ENCODE results near the gene C12orf76.
"Not testable (repeated sequence)": the region's sequence is repeated elsewhere in the genome, so short reads cannot be mapped to it uniquely, and the experiment has no call there.

C12orf76 gene

GRCh38 chr12:110080410-110080809 lies 32.1 kb upstream of the C12orf76 start:
- DNase-seq (ENCODE audit: low spot score): no peak
- no peak for TF ChIP-seq CTCF (IDR thresholded peaks at IDR 0.05; ENCODE audit: extremely low read depth, missing control alignments)

- TF ChIP-seq CTCF (IDR thresholded peaks at IDR 0.05; ENCODE audit: extremely low read depth, missing control alignments): no peak
- peak; percentile 71 for DNase-seq (ENCODE audit: low spot score)
Measured at GRCh38 chr12:110079477-110080400, 31.4 kb upstream of the C12orf76 start.

- DNase-seq (ENCODE audit: low spot score): no peak
- TF ChIP-seq CTCF (IDR thresholded peaks at IDR 0.05; ENCODE audit: extremely low read depth, missing control alignments): no peak
Measured at GRCh38 chr12:110077800-110078199, 29.5 kb upstream of the C12orf76 start.

GRCh38 chr12:110075880-110076279 lies 27.6 kb upstream of the C12orf76 start:
- no peak for DNase-seq (ENCODE audit: low spot score)
- no peak for TF ChIP-seq CTCF (IDR thresholded peaks at IDR 0.05; ENCODE audit: extremely low read depth, missing control alignments)

GRCh38 chr12:110074089-110074488 lies 25.8 kb upstream of the C12orf76 start:
- TF ChIP-seq CTCF (IDR thresholded peaks at IDR 0.05; ENCODE audit: extremely low read depth, missing control alignments): no peak

GRCh38 chr12:110073049-110073831 lies 24.9 kb upstream of the C12orf76 start:
- no peak for DNase-seq (ENCODE audit: low spot score)
- no peak for TF ChIP-seq CTCF (IDR thresholded peaks at IDR 0.05; ENCODE audit: extremely low read depth, missing control alignments)

More at GRCh38 chr12:110074089-110074488, 25.8 kb upstream of the C12orf76 start:
- DNase-seq (ENCODE audit: low spot score): no peak

- not testable (repeated sequence) for DNase-seq (ENCODE audit: low spot score)
Measured at GRCh38 chr12:110072636-110073035, 24.3 kb upstream of the C12orf76 start.

All from GM20000 (cell line).